Coronary artery (tissue), 2 donors: ENCODE data around the gene DUSP14.

ENCODE experiments used
- DNase-seq: peaks from one replicate; pipeline ENCODE4 v3.0.0-alpha.2; 2017; ENCODE audit warnings: low spot score
- H3K27ac ChIP-seq, 2 donors: fragments of 200-600 bp; sonication (generic); one replicate each; pipeline ENCODE4 v1.5.1; 2016 to 2019
- H3K4me3 ChIP-seq: fragments of 200-600 bp; sonication (generic); 2 replicates; pipeline ENCODE4 v1.5.1; 2016; ENCODE audit warnings: mild to moderate bottlenecking, moderate library complexity
- CTCF ChIP-seq: fragments of 200-600 bp; sonication (generic); IDR thresholded peaks from one replicate; pipeline ENCODE4 v1.5.1; 2019; ENCODE audit warnings: antibody characterized with exemption

Gene DUSP14

GRCh38 chr17:37557482-37557881 is 67.8 kb downstream of the DUSP14 start:
- Histone ChIP-seq H3K27ac (no peak overlapping the region), H3K4me3 (no peak overlapping the region)
- no peak for DNase-seq
- TF ChIP-seq CTCF, result no peak

GRCh38 chr17:37558299-37558698 is 68.6 kb downstream of the DUSP14 start:
- H3K4me3 ChIP-seq, result no peak overlapping the region
- TF ChIP-seq CTCF, result no peak
- DNase-seq, result no peak
- no peak overlapping the region for H3K27ac ChIP-seq

GRCh38 chr17:37562016-37562745 is 72.5 kb downstream of the DUSP14 start:
- no peak for TF ChIP-seq CTCF

More at GRCh38 chr17:37562016-37562745, 72.5 kb downstream of the DUSP14 start:
- no peak overlapping the region for H3K27ac ChIP-seq
- no peak for DNase-seq
- no peak overlapping the region for H3K4me3 ChIP-seq
